ENCODE data around the gene DGKI.

DNA sequence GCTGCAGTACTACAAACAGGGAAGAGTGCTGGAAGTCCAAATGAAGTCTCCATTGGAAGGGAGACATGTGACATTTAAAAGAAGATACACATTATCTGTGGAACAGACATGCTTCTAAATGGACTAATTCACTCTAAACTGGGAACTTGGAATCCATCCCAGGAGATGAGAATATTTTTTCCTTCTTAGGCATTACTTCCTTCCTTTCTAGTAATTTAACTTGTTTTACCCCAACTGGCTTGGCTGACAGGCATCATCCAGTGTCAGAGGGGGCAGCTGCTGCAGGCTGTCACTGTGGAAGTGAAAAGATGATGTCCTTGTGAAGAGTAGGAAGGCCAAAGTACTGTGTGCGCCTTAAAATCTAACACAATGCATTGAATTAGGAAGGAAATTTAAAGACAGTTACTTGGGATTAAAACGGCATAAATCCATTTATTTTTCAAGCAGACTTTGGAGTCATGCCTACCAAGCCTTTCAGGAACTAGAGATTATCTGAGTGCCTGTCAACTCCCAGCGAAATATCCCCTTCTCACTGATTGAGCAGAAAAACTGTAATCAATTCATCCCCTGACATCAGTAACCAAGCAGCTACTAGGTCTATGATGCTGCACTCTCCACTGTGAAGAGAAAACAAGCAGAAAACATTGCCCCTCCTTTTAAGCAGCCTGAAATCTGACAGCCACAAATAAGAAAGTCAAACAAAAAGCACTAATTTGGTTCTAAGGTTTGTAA is 161.2 kb downstream of the DGKI start:
- TF ChIP-seq POLR2A (IDR thresholded peaks at IDR 0.05) (no peak), POLR2AphosphoS5 (IDR thresholded peaks at IDR 0.05) (no peak)
- TF ChIP-seq, protein P1, sequence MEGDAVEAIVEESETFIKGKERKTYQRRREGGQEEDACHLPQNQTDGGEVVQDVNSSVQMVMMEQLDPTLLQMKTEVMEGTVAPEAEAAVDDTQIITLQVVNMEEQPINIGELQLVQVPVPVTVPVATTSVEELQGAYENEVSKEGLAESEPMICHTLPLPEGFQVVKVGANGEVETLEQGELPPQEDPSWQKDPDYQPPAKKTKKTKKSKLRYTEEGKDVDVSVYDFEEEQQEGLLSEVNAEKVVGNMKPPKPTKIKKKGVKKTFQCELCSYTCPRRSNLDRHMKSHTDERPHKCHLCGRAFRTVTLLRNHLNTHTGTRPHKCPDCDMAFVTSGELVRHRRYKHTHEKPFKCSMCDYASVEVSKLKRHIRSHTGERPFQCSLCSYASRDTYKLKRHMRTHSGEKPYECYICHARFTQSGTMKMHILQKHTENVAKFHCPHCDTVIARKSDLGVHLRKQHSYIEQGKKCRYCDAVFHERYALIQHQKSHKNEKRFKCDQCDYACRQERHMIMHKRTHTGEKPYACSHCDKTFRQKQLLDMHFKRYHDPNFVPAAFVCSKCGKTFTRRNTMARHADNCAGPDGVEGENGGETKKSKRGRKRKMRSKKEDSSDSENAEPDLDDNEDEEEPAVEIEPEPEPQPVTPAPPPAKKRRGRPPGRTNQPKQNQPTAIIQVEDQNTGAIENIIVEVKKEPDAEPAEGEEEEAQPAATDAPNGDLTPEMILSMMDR (IDR thresholded peaks at IDR 0.05 in 8 of 11, conservative IDR thresholded peaks at IDR 0.05 in 3 of 11) = no peak

Measured in spleen (tissue), 7 donors.